Measurements from ENCODE around the gene MET. TPM values are rescaled to one million over a fixed set of nuclear protein-coding genes. Genes with fewer than 3 reads are reported as not detected.

Gene MET
- total and polyA plus RNA-seq, 2 of the 13 experiments (the other 11 are each of a cell fraction or from before 2014, with no cell fraction given): 21.8 to 31.5 TPM

GRCh38 chr7:116671681-116672595 is at the start of gene MET (continued):
- TF ChIP-seq ARID4A (CRISPR knock-in tag; IDR thresholded peaks at IDR 0.05; ENCODE audit: borderline replicate concordance) (peak; percentile 88), ZFP36L1 (CRISPR knock-in tag; IDR thresholded peaks at IDR 0.05) (peak; percentile 67; the same call in 1 of the 2 replicates), PPARG (CRISPR knock-in tag; conservative IDR thresholded peaks at IDR 0.05) (peak; percentile 61), CBFB (CRISPR knock-in tag; IDR thresholded peaks at IDR 0.05) (no peak), XRCC5 (optimal IDR thresholded peaks at IDR 0.05; ENCODE audit: low read length) (peak; percentile 77), ZNF510 (CRISPR knock-in tag; IDR thresholded peaks at IDR 0.05; ENCODE audit: low read depth) (0 out of 2 replicates have a peak, but pooled peaks have one; percentile 69), KIAA2018 (CRISPR knock-in tag; IDR thresholded peaks at IDR 0.05; ENCODE audit: borderline replicate concordance) (no peak), YEATS4 (CRISPR knock-in tag; IDR thresholded peaks at IDR 0.05; ENCODE audit: borderline replicate concordance) (no peak; the same call in 1 of the 2 replicates), GTF3A (CRISPR knock-in tag; conservative IDR thresholded peaks at IDR 0.05) (no peak; the same call in 1 of the 2 replicates), AKNA (CRISPR knock-in tag; IDR thresholded peaks at IDR 0.05; ENCODE audit: borderline replicate concordance) (no peak)

Measured in HepG2 (cell line).